Endometrial microvascular endothelial cells (primary cell): Measurements from ENCODE around the gene RHCG. TPM values are rescaled to one million over a fixed set of nuclear protein-coding genes. Genes with fewer than 3 reads are reported as not detected.

Experiments
- in situ Hi-C: cut with HindIII; loops from 2 replicates; pipeline ENCODE4 v1.10.0; 2017; ENCODE audit warnings: low sequenced_read_pairs, low pct_unique_long_range_greater_than_20kb; ENCODE audit errors: inconsistent ontology term
- total RNA-seq: library from RNA; depleted of rRNA; stranded (reverse); fragments of >200 nt; gene quantifications from one replicate; pipeline ENCODE4 v1.2.3, GENCODE V29; 2015; ENCODE audit errors: inconsistent ontology term

The RHCG gene
- total RNA-seq, 1 donor from 2014 or later = not detected

- in situ Hi-C loops = no loop called here
Measured at GRCh38 chr15:89452330-89452836, 44.0 kb downstream of the RHCG start.

GRCh38 chr15:89451846-89452245 is 44.5 kb downstream of the RHCG start:
- in situ Hi-C loops = no loop called here

DNA sequence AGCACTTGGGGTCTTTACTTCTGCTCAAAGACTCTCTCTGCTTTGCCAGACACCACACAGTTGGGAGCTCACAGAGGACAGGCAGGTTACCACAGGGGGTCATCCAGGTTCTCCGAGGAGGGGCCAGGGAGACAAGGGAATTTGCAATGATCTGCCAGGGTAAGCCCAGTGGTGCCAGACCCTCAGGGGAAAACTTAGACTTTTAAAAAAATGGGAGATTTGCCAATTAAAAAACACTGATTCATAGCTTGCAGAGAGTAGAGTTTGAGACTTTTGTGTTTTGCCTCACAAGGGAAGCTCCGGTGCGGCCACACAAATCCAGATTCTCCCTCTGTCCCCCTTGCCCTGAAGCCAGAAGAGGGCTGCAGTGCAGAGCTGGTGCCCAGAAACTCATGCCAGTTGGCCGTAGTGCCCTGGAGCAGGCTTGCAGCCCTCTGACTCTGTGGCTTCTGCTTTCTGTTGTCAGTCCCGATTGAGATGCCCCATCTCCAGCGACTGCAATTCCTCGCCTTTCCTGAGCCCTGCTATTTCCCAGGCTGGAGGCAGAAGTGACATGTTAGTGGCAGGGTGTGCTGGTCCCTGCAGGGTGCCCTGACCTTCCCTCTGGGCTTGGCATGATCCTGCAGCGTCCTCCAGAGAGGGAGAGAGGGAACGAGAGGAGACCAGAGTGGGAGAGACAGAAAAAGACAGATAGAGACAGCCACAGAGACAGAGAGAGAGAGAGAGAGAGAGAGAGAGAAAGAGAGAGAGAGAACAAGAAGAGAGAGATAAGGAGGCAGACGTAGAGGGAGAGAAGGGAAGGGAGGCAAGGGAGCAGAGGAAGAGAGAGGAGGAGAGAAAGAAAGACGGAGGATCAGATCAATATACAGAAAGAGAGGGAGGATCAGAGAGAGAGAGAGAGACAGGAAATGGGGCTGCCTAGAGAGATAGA is 46.0 kb downstream of the RHCG start:
- in situ Hi-C loops = no loop called here

GRCh38 chr15:89448825-89449224 is 47.6 kb downstream of the RHCG start:
- in situ Hi-C loops = no loop called here

DNA sequence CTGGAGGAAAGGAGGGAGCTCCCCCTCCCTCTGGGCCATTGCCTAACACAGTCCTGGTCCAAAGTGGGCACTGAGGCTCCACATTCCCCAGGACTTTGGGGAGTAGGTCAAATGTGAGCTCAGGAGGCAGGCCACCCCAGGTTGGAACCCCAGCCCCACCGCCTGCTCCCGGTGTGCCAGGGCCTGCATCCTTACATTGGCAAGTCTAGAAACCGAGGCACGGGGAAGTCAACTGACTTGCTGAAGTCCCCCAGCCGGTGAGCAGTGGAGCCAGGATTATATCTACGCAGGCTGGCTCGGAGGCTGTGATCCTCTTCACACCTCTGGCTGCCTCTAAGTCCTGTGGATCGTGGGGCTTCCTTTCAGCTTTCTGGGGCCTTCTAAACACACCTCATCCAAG is 48.7 kb downstream of the RHCG start:
- in situ Hi-C loops = no loop called here

GRCh38 chr15:89446255-89446891 is 50.0 kb downstream of the RHCG start:
- in situ Hi-C loops = no loop called here

GRCh38 chr15:89445518-89445917 is 50.9 kb downstream of the RHCG start:
- in situ Hi-C loops = no loop called here

GRCh38 chr15:89444241-89445225 is 51.9 kb downstream of the RHCG start:
- in situ Hi-C loops = no loop called here

- in situ Hi-C loops = no loop called here
Measured at GRCh38 chr15:89443581-89443980, 52.8 kb downstream of the RHCG start.

- in situ Hi-C loops = no loop called here
Measured at GRCh38 chr15:89442671-89443307, 53.6 kb downstream of the RHCG start.

- in situ Hi-C loops = no loop called here
Measured at GRCh38 chr15:89442155-89442554, 54.2 kb downstream of the RHCG start.

DNA sequence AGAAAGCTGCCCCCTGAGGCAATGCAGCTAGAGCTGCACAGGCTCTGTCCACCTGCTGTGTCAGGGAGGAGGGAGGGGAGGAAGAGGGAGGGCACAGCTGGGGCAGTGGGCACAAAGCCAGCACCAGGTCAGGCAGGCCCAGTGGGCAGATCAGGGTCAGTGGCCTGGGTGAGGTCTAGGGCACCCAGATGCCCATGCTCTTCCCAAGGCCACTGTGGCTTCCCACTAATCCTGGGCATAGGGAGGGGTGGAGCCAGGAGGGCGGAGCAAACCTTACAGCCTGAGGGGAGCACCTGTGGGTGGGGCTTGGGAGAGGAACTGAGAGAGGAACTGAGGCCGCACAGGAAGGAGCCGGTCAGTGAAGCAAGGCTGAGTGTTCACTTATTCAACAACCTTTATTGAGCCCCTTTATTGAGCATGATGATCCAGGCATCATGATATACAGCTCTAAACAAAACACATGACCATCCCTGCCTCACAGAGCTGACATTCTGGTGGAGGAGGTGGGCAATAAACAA is 55.0 kb downstream of the RHCG start:
- in situ Hi-C loops = no loop called here

GRCh38 chr15:89439764-89440163 is 56.6 kb downstream of the RHCG start:
- in situ Hi-C loops = no loop called here

DNA sequence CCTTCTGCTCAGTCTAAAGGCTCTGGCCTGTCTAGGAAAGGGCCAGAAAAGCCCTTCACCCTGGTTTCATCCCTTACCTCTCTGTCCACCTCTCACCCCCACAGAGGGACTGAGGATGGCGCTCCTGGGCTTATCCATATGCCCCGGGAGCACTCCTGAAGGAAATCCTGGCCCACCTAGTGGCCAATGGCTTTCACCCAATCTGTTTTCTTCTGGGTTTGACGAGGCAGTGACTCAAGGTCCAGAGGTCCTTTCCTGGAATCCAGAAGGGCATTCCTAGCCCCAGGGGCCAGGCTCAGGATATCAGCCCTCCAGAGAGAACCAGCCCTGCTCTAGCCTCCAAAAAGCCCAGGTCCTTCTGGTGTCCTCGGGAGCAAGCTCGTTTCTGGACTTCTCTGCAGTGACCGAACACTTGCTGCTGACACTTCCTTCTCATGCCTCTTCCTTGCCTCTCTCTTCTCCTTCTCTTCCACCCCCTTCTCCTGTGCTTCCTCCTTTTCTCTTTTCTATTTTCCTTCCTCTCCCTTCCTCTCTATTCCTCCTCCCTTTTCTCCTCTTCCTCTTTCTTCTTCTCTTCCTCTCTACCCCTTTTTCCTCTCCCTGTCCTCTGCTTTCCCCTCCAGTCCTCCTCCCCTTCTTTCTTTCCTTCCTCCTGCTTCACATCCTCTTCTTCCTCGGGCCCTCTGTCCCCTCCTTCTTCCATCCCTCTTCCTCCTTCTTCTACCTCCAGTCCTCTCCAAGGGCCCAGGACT is 59.6 kb downstream of the RHCG start:
- in situ Hi-C loops = no loop called here

GRCh38 chr15:89435362-89435761 is 61.0 kb downstream of the RHCG start:
- in situ Hi-C loops = no loop called here

- in situ Hi-C loops = no loop called here
Measured at GRCh38 chr15:89433686-89434085, 62.7 kb downstream of the RHCG start.

DNA sequence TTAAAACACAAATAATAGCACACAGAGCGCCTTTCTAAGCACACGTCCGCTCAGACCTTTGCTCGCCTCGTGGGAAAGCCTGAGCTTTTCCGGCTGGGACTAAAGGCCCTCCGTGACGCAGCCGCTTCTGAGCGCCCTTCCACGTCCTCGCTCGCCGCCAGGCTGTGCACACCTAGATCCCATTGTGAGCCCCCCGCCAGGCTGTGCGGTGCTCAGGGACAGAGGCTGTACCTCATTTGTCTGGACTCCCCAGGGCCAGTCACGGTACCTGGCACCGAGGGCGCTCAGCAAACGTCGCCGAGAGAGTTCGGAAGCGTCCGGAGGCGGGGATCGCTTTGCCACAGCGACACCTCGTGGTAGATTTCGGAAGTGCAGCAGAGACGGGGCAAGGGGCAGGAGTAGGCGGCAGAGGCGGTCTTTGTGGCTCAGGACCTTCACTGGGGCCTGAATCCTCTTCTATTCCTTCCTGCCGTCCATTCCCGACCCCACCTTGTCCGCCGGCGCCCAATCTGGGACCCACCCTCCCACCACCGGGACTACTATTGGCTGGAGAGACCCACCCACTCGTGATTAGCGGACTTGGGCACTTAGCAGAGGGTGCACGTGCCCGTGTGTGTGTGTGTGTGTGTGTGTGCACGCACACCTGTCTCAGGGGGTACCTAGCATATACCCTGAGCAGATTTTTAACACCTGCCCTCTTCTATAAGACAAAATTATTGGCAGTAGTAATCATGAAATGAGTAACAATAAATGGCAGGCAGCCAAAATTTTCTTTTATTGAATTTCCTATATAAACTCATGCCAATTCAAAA is 65.6 kb downstream of the RHCG start:
- in situ Hi-C loops = no loop called here
